OCI-LY7 (cell line): ENCODE measurements around the gene PTGR2. TPM values are rescaled to one million over a fixed set of nuclear protein-coding genes. Genes with fewer than 3 reads are reported as not detected.

Experiments
- BruUV-seq: library from RNA; stranded (reverse); fragments of 400-500 nt; replicated peaks from 2 replicates; lab custom pipeline; 2021; lab: Mats Ljungman, UMichigan
- CTCF ChIA-PET: fragments of 300-600 bp; sonication (Branson Sonifier 250); formaldehyde crosslinking; loops from one replicate; lab custom pipeline; 2022; ENCODE audit warnings: antibody characterized with exemption; ENCODE audit not compliant: unreplicated experiment; lab: Charles Lee
- POLR2A ChIA-PET: fragments of 300-600 bp; sonication (Branson Sonifier 250); formaldehyde crosslinking; loops from one replicate; lab custom pipeline; 2022; ENCODE audit warnings: antibody characterized with exemption; lab: Charles Lee
- DNase-seq: peaks from one replicate; pipeline ENCODE4 v3.0.0-alpha.2; 2015; ENCODE audit warnings: low spot score
- H2AFZ ChIP-seq: fragments of 200-600 bp; sonication (generic), shearing (Covaris generic); 2 replicates; pipeline ENCODE4 v1.6.1; 2014; ENCODE audit warnings: mild to moderate bottlenecking, antibody characterized with exemption, low read length, moderate library complexity
- H3K27ac ChIP-seq: fragments of 200-600 bp; sonication (generic); 2 replicates; pipeline ENCODE4 v1.5.1; 2014; ENCODE audit warnings: mixed run types, low read depth, mild to moderate bottlenecking, moderate library complexity, low read length, inconsistent platforms; ENCODE audit not compliant: poor library complexity, severe bottlenecking
- H3K36me3 ChIP-seq: fragments of 200-600 bp; sonication (generic); 2 replicates; pipeline ENCODE4 v1.6.1; 2014; ENCODE audit warnings: mild to moderate bottlenecking, antibody characterized with exemption, low read length, moderate library complexity, mixed read lengths; ENCODE audit not compliant: insufficient read depth
- H3K4me1 ChIP-seq: fragments of 200-600 bp; sonication (generic); 2 replicates; pipeline ENCODE4 v1.5.1; 2014; ENCODE audit warnings: mild to moderate bottlenecking, low read length; ENCODE audit not compliant: insufficient read depth, poor library complexity, severe bottlenecking
- H3K4me2 ChIP-seq: fragments of 200-600 bp; sonication (generic); 2 replicates; pipeline ENCODE4 v1.6.1; 2014; ENCODE audit warnings: mild to moderate bottlenecking, low read length
- H3K4me3 ChIP-seq: fragments of 200-600 bp; sonication (generic); 2 replicates; pipeline ENCODE4 v1.5.1; 2014; ENCODE audit warnings: mild to moderate bottlenecking, low read depth, low read length; ENCODE audit not compliant: poor library complexity, severe bottlenecking
- H3K79me2 ChIP-seq: fragments of 200-600 bp; sonication (generic); 2 replicates; pipeline ENCODE4 v1.6.1; 2016; ENCODE audit warnings: low read depth, mild to moderate bottlenecking, low read length, moderate library complexity, mixed read lengths; ENCODE audit not compliant: insufficient read depth
- H3K9me2 ChIP-seq: fragments of 200-600 bp; sonication (generic); 2 replicates; pipeline ENCODE4 v1.6.1; 2016; ENCODE audit warnings: mild to moderate bottlenecking, low read length, mixed read lengths; ENCODE audit not compliant: insufficient read depth
- H3K9me3 ChIP-seq: fragments of 200-600 bp; sonication (generic); 2 replicates; pipeline ENCODE4 v1.6.1; 2014; ENCODE audit warnings: mild to moderate bottlenecking, mixed run types, low read length, mixed read lengths
- H4K20me1 ChIP-seq: fragments of 200-600 bp; sonication (generic); 2 replicates; pipeline ENCODE4 v1.6.1; 2014; ENCODE audit warnings: mild to moderate bottlenecking, antibody characterized with exemption, low read length, moderate library complexity, mixed read lengths; ENCODE audit not compliant: insufficient read depth
- CTCF ChIP-seq: fragments of 200-600 bp; sonication (generic); conservative IDR thresholded peaks from 2 replicates; pipeline ENCODE4 v1.5.1; 2014; ENCODE audit warnings: mild to moderate bottlenecking, antibody characterized with exemption, low read length, moderate library complexity, mixed read lengths
- EZH2phosphoT487 ChIP-seq: fragments of 200-600 bp; sonication (generic); IDR thresholded peaks from 2 replicates; pipeline ENCODE4 v1.6.1; 2018; ENCODE audit warnings: low read depth, borderline replicate concordance, mild to moderate bottlenecking, mixed run types, antibody characterized with exemption, low read length, moderate library complexity, mixed read lengths
- intact Hi-C: fragments of 100-400 bp; cut with micrococcal nuclease; formaldehyde crosslinking; loops from one replicate; pipeline ENCODE4 v1.10.0; 2022; ENCODE audit not compliant: unreplicated experiment
- total RNA-seq, 2 experiments: library from RNA; depleted of rRNA in 1 of 2; stranded (reverse); fragments of >200 nt in 1 of 2; shearing (Covaris generic) in 1 of 2; gene quantifications; 2 replicates each; pipeline ENCODE4 v1.2.3, GENCODE V29; 2014 to 2022

Gene PTGR2
- total RNA-seq, 2 experiments from 2014 or later = 6.4 to 14.3 TPM

DNA sequence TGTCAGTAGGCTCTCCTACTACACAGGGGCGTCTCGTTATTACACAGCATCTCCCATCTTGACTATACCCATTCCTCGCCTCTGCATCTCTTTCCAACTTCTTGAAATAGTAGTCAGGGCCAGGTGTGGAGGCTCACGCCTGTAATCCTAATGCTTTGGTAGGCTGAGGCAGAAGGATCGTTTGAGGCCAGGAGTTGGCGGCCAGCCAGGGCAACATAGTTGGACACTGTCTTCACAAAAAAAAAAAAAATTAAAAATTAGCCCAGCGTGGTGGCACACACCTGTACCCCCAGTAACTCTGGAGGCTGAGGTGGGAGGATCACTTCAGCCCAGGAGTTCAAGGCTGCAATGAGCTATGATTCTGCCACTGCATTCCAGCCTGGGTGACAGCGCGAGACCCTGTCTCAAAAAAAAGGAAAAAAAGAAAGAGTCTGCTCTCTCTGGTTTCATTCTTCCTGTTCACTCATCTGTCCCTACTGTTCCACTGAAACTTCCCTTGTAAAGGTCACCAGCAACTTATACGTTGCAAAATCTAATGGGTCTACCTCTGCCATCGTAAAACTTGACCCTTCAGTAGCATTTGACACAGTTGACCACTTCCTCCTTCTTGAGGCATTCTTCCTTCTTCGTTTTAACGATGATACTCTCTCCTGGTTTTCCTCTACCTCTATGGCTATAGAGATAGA, 41.0 kb upstream of the PTGR2 start:
- no peak overlapping the region for H3K4me3 ChIP-seq
- intact Hi-C loops = no loop called here
- H3K9me3 ChIP-seq = no peaks in the 10 kb centered on the region
- no peaks in the 10 kb centered on the region for H3K36me3 ChIP-seq
- ChIA-PET CTCF (no interaction called here), POLR2A (interaction anchor here (0.8 kb wide), 1 partner anchor 13 kb away, joined by 6 read pairs; no protein-coding TSS in a partner anchor)
- no peaks in the 10 kb centered on the region for H4K20me1 ChIP-seq
- H3K27ac ChIP-seq = no peak overlapping the region
- no peaks in the 10 kb centered on the region for H3K9me2 ChIP-seq
- BruUV-seq = no TSS peak
- H3K79me2 ChIP-seq = no peaks in the 10 kb centered on the region
- TF ChIP-seq CTCF (no peak), EZH2phosphoT487 (no peak)
- DNase-seq = no peak
- no peak overlapping the region for H2AFZ ChIP-seq
- no peaks in the 10 kb centered on the region for H3K4me1 ChIP-seq
- no peak overlapping the region for H3K4me2 ChIP-seq

DNA sequence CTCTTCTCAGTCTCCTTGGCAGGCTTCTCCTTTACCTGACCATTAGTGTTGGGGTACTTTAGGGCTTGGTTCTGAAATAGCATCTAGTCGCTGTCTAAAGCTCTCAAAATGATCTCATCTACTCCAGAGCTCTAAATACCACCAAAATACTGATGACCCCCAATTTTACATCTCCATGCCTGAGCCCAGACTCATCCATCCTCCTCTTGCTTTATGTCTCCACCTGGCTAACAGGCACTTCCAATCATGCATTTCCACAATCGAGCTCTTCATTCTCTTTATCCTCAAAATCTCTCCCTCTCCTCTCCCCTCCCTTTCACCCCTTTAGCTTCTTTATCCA, 40.5 kb upstream of the PTGR2 start:
- H3K4me2 ChIP-seq = no peak overlapping the region
- no peak overlapping the region for H3K27ac ChIP-seq
- no peaks in the 10 kb centered on the region for H3K79me2 ChIP-seq
- TF ChIP-seq EZH2phosphoT487 = no peak
- TF ChIP-seq CTCF = no peak
- BruUV-seq = no TSS peak
- no peaks in the 10 kb centered on the region for H3K9me2 ChIP-seq
- H3K9me3 ChIP-seq = no peaks in the 10 kb centered on the region
- DNase-seq = no peak
- POLR2A ChIA-PET = interaction anchor here (0.8 kb wide), 1 partner anchor 13 kb away, joined by 6 read pairs; no protein-coding TSS in a partner anchor
- H3K4me3 ChIP-seq = no peak overlapping the region
- no peaks in the 10 kb centered on the region for H3K4me1 ChIP-seq
- H2AFZ ChIP-seq = no peak overlapping the region
- no peaks in the 10 kb centered on the region for H3K36me3 ChIP-seq
- intact Hi-C loops = no loop called here
- H4K20me1 ChIP-seq = no peaks in the 10 kb centered on the region
- CTCF ChIA-PET = no interaction called here

GRCh38 chr14:73814153-73814552, 37.5 kb upstream of the PTGR2 start:
- Histone ChIP-seq H3K27ac (no peak overlapping the region), H3K9me3 (no peaks in the 10 kb centered on the region), H4K20me1 (no peaks in the 10 kb centered on the region), H3K4me1 (no peaks in the 10 kb centered on the region), H2AFZ (no peak overlapping the region), H3K79me2 (no peaks in the 10 kb centered on the region), H3K4me2 (no peak overlapping the region), H3K4me3 (no peak overlapping the region), H3K9me2 (no peaks in the 10 kb centered on the region), H3K36me3 (no peaks in the 10 kb centered on the region)
- intact Hi-C loops = no loop called here
- TF ChIP-seq CTCF = no peak
- TF ChIP-seq EZH2phosphoT487 = no peak
- no TSS peak for BruUV-seq
- POLR2A ChIA-PET = interaction anchor here (0.6 to 0.7 kb wide), 3 partner anchors 63 to 714 kb away, joined by 3 to 4 read pairs (median 4); no protein-coding TSS in a partner anchor
- DNase-seq = peak; percentile 15
- CTCF ChIA-PET = interaction anchor here (0.6 kb wide), 1 partner anchor 74 kb away, joined by 4 read pairs; no protein-coding TSS in a partner anchor
